Smooth muscle cell (in vitro differentiated cells): ENCODE data around the gene TIMM50. TPM values are rescaled to one million over a fixed set of nuclear protein-coding genes. Genes with fewer than 3 reads are reported as not detected.

Experiments
- DNase-seq: peaks from one replicate; lab custom pipeline; 2025; ENCODE audit not compliant: unreplicated experiment; lab: John Stamatoyannopoulos, UW
- H2AFZ ChIP-seq: fragments of 200-600 bp; sonication (generic); 2 replicates; pipeline ENCODE4 v1.6.0; 2016; ENCODE audit warnings: antibody characterized with exemption, low read depth, mild to moderate bottlenecking
- H3F3A ChIP-seq: fragments of 200-600 bp; sonication (generic); 2 replicates; pipeline ENCODE4 v1.6.0; 2017; ENCODE audit warnings: antibody characterized with exemption, low read depth
- H3K27ac ChIP-seq: fragments of 200-600 bp; sonication (generic); 2 replicates; pipeline ENCODE4 v1.5.1; 2016; ENCODE audit warnings: low read depth, mild to moderate bottlenecking
- H3K27me3 ChIP-seq: fragments of 200-600 bp; sonication (generic); 2 replicates; pipeline ENCODE4 v1.6.1; 2016; ENCODE audit warnings: low read depth, mild to moderate bottlenecking
- H3K36me3 ChIP-seq: fragments of 200-600 bp; sonication (generic); 2 replicates; pipeline ENCODE4 v1.5.1; 2016; ENCODE audit warnings: low read depth
- H3K4me1 ChIP-seq: fragments of 200-600 bp; sonication (generic); 2 replicates; pipeline ENCODE4 v1.5.1; 2016; ENCODE audit warnings: low read depth
- H3K4me2 ChIP-seq: fragments of 200-600 bp; sonication (generic); 2 replicates; pipeline ENCODE4 v1.6.0; 2016; ENCODE audit warnings: mild to moderate bottlenecking
- H3K4me3 ChIP-seq: fragments of 200-600 bp; sonication (generic); 2 replicates; pipeline ENCODE4 v1.5.1; 2016; ENCODE audit warnings: mild to moderate bottlenecking
- H3K79me2 ChIP-seq: fragments of 200-600 bp; sonication (generic); 2 replicates; pipeline ENCODE4 v1.6.0; 2016; ENCODE audit warnings: low read depth, mild to moderate bottlenecking
- H3K9ac ChIP-seq: fragments of 200-600 bp; sonication (generic); 2 replicates; pipeline ENCODE4 v1.6.0; 2016; ENCODE audit warnings: low read depth
- H3K9me3 ChIP-seq: fragments of 200-600 bp; sonication (generic); replicated peaks from 2 replicates; pipeline ENCODE4 v1.5.1; 2016; ENCODE audit warnings: low read depth
- H4K20me1 ChIP-seq: fragments of 200-600 bp; sonication (generic); 2 replicates; pipeline ENCODE4 v1.6.0; 2016; ENCODE audit warnings: low read depth
- CTCF ChIP-seq: fragments of 200-600 bp; sonication (generic); IDR thresholded peaks from 2 replicates; pipeline ENCODE4 v1.5.1; 2017; ENCODE audit warnings: borderline replicate concordance, mild to moderate bottlenecking, antibody characterized with exemption; ENCODE audit not compliant: insufficient read depth, poor library complexity, severe bottlenecking
- WGBS: methylation state at CpG from one replicate; pipeline ENCODE4 v1.1.7; 2016; ENCODE audit warnings: low lambda C conversion rate; 5-methylcytosine and 5-hydroxymethylcytosine counted together
- polyA plus RNA-seq: library from polyadenylated mRNA; unstranded; fragments of >200 nt; fragmentation: Nextera tagmentation; extraction: Ambion mirVana; gene quantifications from 2 replicates; pipeline ENCODE4 v1.2.1, GENCODE V29; 2016
- total RNA-seq: library from RNA; depleted of rRNA; stranded (reverse); fragments of >200 nt; gene quantifications from 2 replicates; pipeline ENCODE4 v1.2.3, GENCODE V29; 2014

The TIMM50 gene
- total and polyA plus RNA-seq, 2 experiments from 2014 or later: 66.1 to 108 TPM

DNA sequence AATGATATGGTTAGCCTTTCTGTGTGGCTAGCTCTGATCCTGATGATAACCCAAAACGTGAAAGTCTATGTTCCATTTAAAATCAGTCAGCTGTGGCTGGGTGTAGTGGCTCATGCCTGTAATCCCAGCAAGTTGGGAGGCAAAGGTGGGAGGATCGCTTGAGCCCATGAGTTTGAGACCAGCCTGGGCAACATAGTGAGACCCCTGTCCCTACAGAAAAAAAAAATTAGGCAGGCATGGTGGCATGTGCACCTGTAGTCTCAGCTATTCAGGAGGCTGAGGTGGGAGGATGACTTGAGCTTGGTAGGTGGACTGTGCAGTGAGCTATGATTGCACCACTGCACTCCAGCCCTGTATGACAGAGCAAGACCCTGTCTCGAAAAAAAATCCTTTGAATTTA, 53.2 kb downstream of the TIMM50 start:
- WGBS: 80% methylated on average over 3 of the region's 3 CpGs
- H4K20me1 ChIP-seq: peaks cover 27% of the 10 kb centered on the region
- no peaks in the 10 kb centered on the region for H3K36me3 ChIP-seq
- no peaks in the 10 kb centered on the region for H3K27me3 ChIP-seq
- H3K4me3 ChIP-seq: no peak overlapping the region
- no peak overlapping the region for H2AFZ ChIP-seq
- H3K9ac ChIP-seq: no peak overlapping the region
- peaks cover 41% of the 10 kb centered on the region for H3K79me2 ChIP-seq
- H3K9me3 ChIP-seq: no peaks in the 10 kb centered on the region
- no peak for TF ChIP-seq CTCF
- H3K4me1 ChIP-seq: peaks cover 17% of the 10 kb centered on the region
- no peak overlapping the region for H3K4me2 ChIP-seq
- no peak for DNase-seq
- H3K27ac ChIP-seq: no peak overlapping the region
- H3F3A ChIP-seq: peaks cover 4% of the 10 kb centered on the region

DNA sequence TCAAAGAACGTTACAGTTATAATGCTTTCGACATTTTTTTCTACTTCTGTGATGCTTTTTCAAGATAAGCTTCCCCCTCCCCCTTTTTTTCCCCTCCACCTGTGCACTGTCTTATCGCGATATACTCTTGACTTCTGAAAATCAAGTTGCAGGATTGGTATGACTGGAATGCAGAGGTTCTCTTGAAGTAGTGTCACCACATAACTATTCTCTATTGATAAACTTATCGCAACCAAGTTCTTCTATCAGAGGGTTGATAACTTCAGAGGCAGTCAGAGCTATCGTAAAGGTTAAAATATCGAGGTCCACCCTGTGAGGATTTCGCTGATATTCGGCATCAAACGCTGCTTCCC, 58.5 kb downstream of the TIMM50 start:
- Histone ChIP-seq H3K4me3 (peak overlapping the region; percentile 89), H3K79me2 (peaks cover 21% of the 10 kb centered on the region), H2AFZ (peak overlapping the region; percentile 24), H3K27ac (peak overlapping the region; percentile 92), H3K4me2 (peak overlapping the region; percentile 92), H3K4me1 (peaks cover 10% of the 10 kb centered on the region), H4K20me1 (peaks cover 16% of the 10 kb centered on the region), H3K9ac (peak overlapping the region; percentile 91), H3F3A (peaks cover 4% of the 10 kb centered on the region), H3K27me3 (no peaks in the 10 kb centered on the region), H3K9me3 (no peaks in the 10 kb centered on the region), H3K36me3 (no peaks in the 10 kb centered on the region)
- 6% methylated on average over 10 of the region's 10 CpGs for WGBS
- no peak for DNase-seq
- no peak for TF ChIP-seq CTCF

GRCh38 chr19:39539518-39540332, 59.1 kb downstream of the TIMM50 start, which contains the start of gene EID2:
EID2 (minus strand) TSS chr19:39540161; CDS start chr19:39540079, 82 bp downstream.
- TF ChIP-seq CTCF: peak; percentile 58
- Histone ChIP-seq H3K9me3 (no peaks in the 10 kb centered on the region), H3K36me3 (no peaks in the 10 kb centered on the region), H3F3A (peaks cover 4% of the 10 kb centered on the region), H4K20me1 (peaks cover 16% of the 10 kb centered on the region), H3K27ac (peak within 1 kb of the TSS; percentile 92), H3K4me2 (peak within 1 kb of the TSS; percentile 92), H2AFZ (peak within 1 kb of the TSS; percentile 74), H3K9ac (peak within 1 kb of the TSS; percentile 91), H3K4me1 (peaks cover 10% of the 10 kb centered on the region), H3K27me3 (no peaks in the 10 kb centered on the region), H3K4me3 (peak within 1 kb of the TSS; percentile 89), H3K79me2 (peaks cover 21% of the 10 kb centered on the region)
- WGBS: under 1% methylated on average over 83 of the region's 84 CpGs
- peak; percentile 86 for DNase-seq

- Histone ChIP-seq H3F3A (peaks cover 4% of the 10 kb centered on the region), H3K4me2 (peak overlapping the region; percentile 92), H3K27ac (no peak overlapping the region), H3K36me3 (no peaks in the 10 kb centered on the region), H3K4me3 (peak overlapping the region; percentile 89), H3K4me1 (peaks cover 10% of the 10 kb centered on the region), H4K20me1 (peaks cover 16% of the 10 kb centered on the region), H3K27me3 (no peaks in the 10 kb centered on the region), H3K9ac (no peak overlapping the region), H2AFZ (peak overlapping the region; percentile 68), H3K9me3 (no peaks in the 10 kb centered on the region), H3K79me2 (peaks cover 21% of the 10 kb centered on the region)
- TF ChIP-seq CTCF: no peak
- no peak for DNase-seq
- WGBS: 19% methylated on average over 10 of the region's 10 CpGs
These were observed 59.7 kb downstream of the TIMM50 start for GRCh38 chr19:39540333-39540673.
